IMR-90 (cell line): ENCODE data around the gene CAMSAP3. TPM values are rescaled to one million over a fixed set of nuclear protein-coding genes. Genes with fewer than 3 reads are reported as not detected.

Source experiments
- ATAC-seq: fragments of 200-7000 bp; cut with Tn5 transposase; 2 replicates; pipeline ENCODE4 v1.9.1; 2020; ENCODE audit warnings: low read depth, mild to moderate bottlenecking, moderate library complexity
- BruUV-seq: library from RNA; stranded (reverse); fragments of 400-500 nt; replicated peaks from 2 replicates; lab custom pipeline; 2021; lab: Mats Ljungman, UMichigan
- CTCF ChIA-PET: fragments of 300-600 bp; formaldehyde crosslinking; extraction: SDS; loops from one replicate; lab custom pipeline; 2021; ENCODE audit warnings: antibody characterized with exemption; lab: Yijun Ruan, JAX
- POLR2A ChIA-PET: fragments of 300-600 bp; sonication (Branson Sonifier 250); formaldehyde crosslinking; loops from one replicate; lab custom pipeline; 2022; ENCODE audit warnings: antibody characterized with exemption; ENCODE audit not compliant: unreplicated experiment; lab: Charles Lee
- DNase-seq: peaks from one replicate; pipeline ENCODE4 v3.0.0; 2013
- H2AFZ ChIP-seq: replicated peaks from 2 replicates; pipeline ENCODE3; 2013; ENCODE audit warnings: low read length, mild to moderate bottlenecking; ENCODE audit not compliant: poor library complexity
- H2AK5ac ChIP-seq: 2 replicates; pipeline ENCODE4 v1.6.1; 2013; ENCODE audit warnings: low read depth, low read length, inconsistent platforms
- H2AK9ac ChIP-seq: replicated peaks from 2 replicates; pipeline ENCODE3; 2013; ENCODE audit warnings: mild to moderate bottlenecking, low read depth, low read length, moderate library complexity; ENCODE audit not compliant: poor library complexity
- H2BK120ac ChIP-seq: 2 replicates; pipeline ENCODE4 v1.6.1; 2013; ENCODE audit warnings: low read depth, low read length, inconsistent platforms
- H2BK15ac ChIP-seq: 3 replicates; pipeline ENCODE4 v1.6.1; 2013; ENCODE audit warnings: low read depth, low read length, inconsistent platforms
- H2BK20ac ChIP-seq: 2 replicates; pipeline ENCODE4 v1.6.1; 2013; ENCODE audit warnings: low read depth, mild to moderate bottlenecking, inconsistent platforms, low read length, moderate library complexity
- H2BK5ac ChIP-seq: 2 replicates; pipeline ENCODE4 v1.6.1; 2013; ENCODE audit warnings: mild to moderate bottlenecking, low read depth, low read length, inconsistent platforms; ENCODE audit not compliant: poor library complexity, severe bottlenecking
- H3K14ac ChIP-seq: replicated peaks from 2 replicates; pipeline ENCODE4 v1.6.1; 2013; ENCODE audit warnings: low read depth, low read length, inconsistent platforms
- H3K18ac ChIP-seq: 2 replicates; pipeline ENCODE4 v1.6.1; 2013; ENCODE audit warnings: low read depth, low read length, control low read depth
- H3K23ac ChIP-seq: 2 replicates; pipeline ENCODE4 v1.6.1; 2013; ENCODE audit warnings: low read depth, low read length, inconsistent platforms
- H3K27ac ChIP-seq: 2 replicates; pipeline ENCODE4 v1.5.1; 2013; ENCODE audit warnings: mild to moderate bottlenecking, control low read depth, low read length; ENCODE audit not compliant: insufficient read depth
- H3K27me3 ChIP-seq: 2 replicates; pipeline ENCODE4 v1.6.1; 2013; ENCODE audit warnings: low read length; ENCODE audit not compliant: control insufficient read depth, insufficient read depth
- H3K36me3 ChIP-seq: 2 replicates; pipeline ENCODE4 v1.6.1; 2013; ENCODE audit warnings: low read length, mixed read lengths; ENCODE audit not compliant: control insufficient read depth, insufficient read depth
- H3K4ac ChIP-seq: 2 replicates; pipeline ENCODE4 v1.6.1; 2013; ENCODE audit warnings: low read depth, low read length, inconsistent platforms
- H3K4me1 ChIP-seq: 2 replicates; pipeline ENCODE4 v1.6.1; 2013; ENCODE audit warnings: low read length, mixed read lengths; ENCODE audit not compliant: control insufficient read depth, insufficient read depth
- H3K4me2 ChIP-seq: 2 replicates; pipeline ENCODE4 v1.6.1; 2013; ENCODE audit warnings: low read depth, mild to moderate bottlenecking, control low read depth, low read length, moderate library complexity
- H3K4me3 ChIP-seq: 2 replicates; pipeline ENCODE4 v1.5.1; 2013; ENCODE audit warnings: low read depth, mild to moderate bottlenecking, control low read depth, low read length, moderate library complexity; ENCODE audit not compliant: insufficient read depth
- H3K56ac ChIP-seq: 2 replicates; pipeline ENCODE4 v1.6.1; 2013; ENCODE audit warnings: low read length, inconsistent platforms; ENCODE audit not compliant: insufficient read depth; ENCODE audit errors: extremely low read depth
- H3K79me1 ChIP-seq, 2 experiments: 2 replicates each; pipeline ENCODE4 v1.6.1; 2013; ENCODE audit warnings: low read length in 2 of 2, inconsistent platforms in 1 of 2, low read depth in 1 of 2
- H3K9ac ChIP-seq: 2 replicates; pipeline ENCODE4 v1.6.1; 2013; ENCODE audit warnings: low read depth, low read length, control low read depth
- H3K9me1 ChIP-seq: 2 replicates; pipeline ENCODE4 v1.6.1; 2013; ENCODE audit warnings: low read length, inconsistent platforms; ENCODE audit not compliant: insufficient read depth
- H3K9me3 ChIP-seq: 2 replicates; pipeline ENCODE4 v1.6.1; 2013; ENCODE audit warnings: low read length; ENCODE audit not compliant: control insufficient read depth, insufficient read depth
- H4K20me1 ChIP-seq: 2 replicates; pipeline ENCODE4 v1.6.1; 2013; ENCODE audit warnings: low read length, inconsistent platforms; ENCODE audit not compliant: insufficient read depth
- H4K5ac ChIP-seq: 2 replicates; pipeline ENCODE4 v1.6.1; 2013; ENCODE audit warnings: mild to moderate bottlenecking, low read depth, low read length, control low read depth
- H4K8ac ChIP-seq, 2 experiments: 2 replicates each; pipeline ENCODE4 v1.6.1; 2013; ENCODE audit warnings: low read depth in 2 of 2, low read length in 2 of 2, control low read depth in 1 of 2, inconsistent platforms in 1 of 2
- H4K91ac ChIP-seq: 2 replicates; pipeline ENCODE4 v1.6.1; 2013; ENCODE audit warnings: low read depth, low read length, inconsistent platforms; ENCODE audit not compliant: insufficient read depth
- BHLHE40 ChIP-seq: fragments of 150-350 bp; IDR thresholded peaks from 2 replicates; pipeline ENCODE4 v1.6.1; 2016; ENCODE audit warnings: mild to moderate bottlenecking, low read depth, low read length
- CEBPB ChIP-seq: IDR thresholded peaks from 2 replicates; pipeline ENCODE4 v1.6.1; 2012; ENCODE audit warnings: low read depth, low read length, improper control_type of control experiment
- CHD1 ChIP-seq: IDR thresholded peaks from 2 replicates; pipeline ENCODE4 v1.6.1; 2012; ENCODE audit warnings: low read depth, low read length, improper control_type of control experiment
- FOS ChIP-seq: fragments of 150-350 bp; IDR thresholded peaks from 2 replicates; pipeline ENCODE4 v1.6.1; 2016; ENCODE audit warnings: low read depth, low read length
- MAFK ChIP-seq: IDR thresholded peaks from 2 replicates; pipeline ENCODE4 v1.6.1; 2012; ENCODE audit warnings: low read depth, low read length, improper control_type of control experiment
- MAZ ChIP-seq: IDR thresholded peaks from 2 replicates; pipeline ENCODE4 v1.6.1; 2012; ENCODE audit warnings: low read depth, mild to moderate bottlenecking, low read length, improper control_type of control experiment, moderate library complexity, borderline replicate concordance
- MXI1 ChIP-seq: IDR thresholded peaks from 2 replicates; pipeline ENCODE4 v1.6.1; 2012; ENCODE audit warnings: low read depth, mild to moderate bottlenecking, low read length, moderate library complexity, borderline replicate concordance
- NFE2L2 ChIP-seq: fragments of 150-350 bp; IDR thresholded peaks from 2 replicates; pipeline ENCODE4 v1.6.1; 2016; ENCODE audit warnings: low read depth, mild to moderate bottlenecking, low read length
- POLR2A ChIP-seq: IDR thresholded peaks from 2 replicates; pipeline ENCODE4 v1.6.1; 2012; ENCODE audit warnings: mild to moderate bottlenecking, low read depth, low read length
- RAD21 ChIP-seq: IDR thresholded peaks from 2 replicates; pipeline ENCODE4 v1.6.1; 2012; ENCODE audit warnings: low read length, improper control_type of control experiment
- RCOR1 ChIP-seq: IDR thresholded peaks from 2 replicates; pipeline ENCODE4 v1.6.1; 2012; ENCODE audit warnings: mild to moderate bottlenecking, low read length, improper control_type of control experiment; ENCODE audit not compliant: insufficient replicate concordance
- RFX5 ChIP-seq: IDR thresholded peaks from 2 replicates; pipeline ENCODE4 v1.8.0; 2012; ENCODE audit warnings: low read depth, mild to moderate bottlenecking, low read length, moderate library complexity
- SMC3 ChIP-seq: fragments of 150-350 bp; IDR thresholded peaks from 2 replicates; pipeline ENCODE4 v1.6.1; 2016; ENCODE audit warnings: low read depth, mild to moderate bottlenecking, antibody characterized with exemption, low read length, moderate library complexity
- WGBS, 2 experiments: methylation state at CpG; one replicate each; pipeline versions ENCODE4 v1.1.5 to v1.1.7; 2013; ENCODE audit warnings: missing lambda C conversion rate in 2 of 2; ENCODE audit not compliant: insufficient read length in 1 of 2; ENCODE audit errors: extremely low coverage in 2 of 2; 5-methylcytosine and 5-hydroxymethylcytosine counted together
- dilution Hi-C: fragments of 300-500 bp; cut with HindIII; formaldehyde crosslinking; loops from one replicate; pipeline ENCODE4 v1.14.3; 2018; ENCODE audit warnings: low sequenced_read_pairs; ENCODE audit not compliant: unreplicated experiment
- in situ Hi-C: fragments of 300-500 bp; cut with MboI; formaldehyde crosslinking; loops from 3 replicates; pipeline ENCODE4 v1.14.3; 2019; ENCODE audit warnings: low sequenced_read_pairs, inconsistent platforms, mixed read lengths
- intact Hi-C: fragments of 100-400 bp; cut with micrococcal nuclease; formaldehyde crosslinking; loops from 2 replicates; pipeline ENCODE4 v1.10.0; 2022
- polyA plus RNA-seq, 3 experiments: library from polyadenylated mRNA; depleted of rRNA; stranded (reverse); fragments of >200 nt; gene quantifications; 2 replicates each; pipeline ENCODE4 v1.2.3, GENCODE V29; 2012; ENCODE audit warnings: low replicate concordance in 1 of 3
- total RNA-seq: library from RNA; depleted of rRNA; stranded (reverse); fragments of >200 nt; gene quantifications from 2 replicates; pipeline ENCODE4 v1.2.3, GENCODE V29; 2012
- TF ChIP-seq, protein P1 (sequence below): fragments of 150-350 bp; IDR thresholded peaks from 2 replicates; pipeline ENCODE4 v1.6.1; 2016; ENCODE audit warnings: low read depth, mild to moderate bottlenecking, low read length, moderate library complexity, borderline replicate concordance
- TF ChIP-seq, protein P2 (sequence below): fragments of 150-350 bp; IDR thresholded peaks from 2 replicates; pipeline ENCODE4 v1.6.1; 2017; ENCODE audit warnings: mild to moderate bottlenecking, antibody characterized with exemption, low read length, low read depth
- TF ChIP-seq, protein P3 (sequence below): conservative IDR thresholded peaks from 2 replicates; pipeline ENCODE4 v1.5.1; 2012; ENCODE audit warnings: mild to moderate bottlenecking, low read depth, low read length, improper control_type of control experiment

Gene CAMSAP3
- total and polyA plus RNA-seq, 2 of the 4 experiments (the other 2 are of a cell fraction) = not detected

DNA sequence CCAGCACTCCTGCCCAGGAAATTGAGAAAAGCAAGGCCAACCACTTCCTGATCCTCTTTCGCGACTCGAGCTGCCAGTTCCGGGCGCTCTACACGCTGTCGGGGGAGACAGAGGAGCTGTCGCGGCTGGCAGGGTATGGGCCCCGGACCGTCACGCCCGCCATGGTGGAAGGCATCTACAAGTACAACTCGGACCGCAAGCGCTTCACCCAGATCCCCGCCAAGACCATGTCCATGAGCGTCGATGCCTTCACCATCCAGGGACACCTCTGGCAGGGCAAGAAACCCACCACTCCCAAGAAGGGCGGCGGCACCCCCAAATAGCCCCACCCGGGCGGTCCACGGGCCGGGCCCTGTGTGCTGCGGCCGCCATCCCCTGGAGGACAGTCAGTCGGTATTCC lies 22.1 kb downstream of the CAMSAP3 start:
- in situ Hi-C loops = no loop called here
- no peak overlapping the region for H2BK5ac ChIP-seq
- no peak for TF ChIP-seq FOS
- TF ChIP-seq, protein P1, sequence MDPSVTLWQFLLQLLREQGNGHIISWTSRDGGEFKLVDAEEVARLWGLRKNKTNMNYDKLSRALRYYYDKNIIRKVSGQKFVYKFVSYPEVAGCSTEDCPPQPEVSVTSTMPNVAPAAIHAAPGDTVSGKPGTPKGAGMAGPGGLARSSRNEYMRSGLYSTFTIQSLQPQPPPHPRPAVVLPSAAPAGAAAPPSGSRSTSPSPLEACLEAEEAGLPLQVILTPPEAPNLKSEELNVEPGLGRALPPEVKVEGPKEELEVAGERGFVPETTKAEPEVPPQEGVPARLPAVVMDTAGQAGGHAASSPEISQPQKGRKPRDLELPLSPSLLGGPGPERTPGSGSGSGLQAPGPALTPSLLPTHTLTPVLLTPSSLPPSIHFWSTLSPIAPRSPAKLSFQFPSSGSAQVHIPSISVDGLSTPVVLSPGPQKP = no peak
- TF ChIP-seq RAD21 = no peak
- TF ChIP-seq NFE2L2 = no peak
- TF ChIP-seq CEBPB = no peak
- TF ChIP-seq POLR2A = no peak
- no peak for TF ChIP-seq MXI1
- TF ChIP-seq, protein P2, sequence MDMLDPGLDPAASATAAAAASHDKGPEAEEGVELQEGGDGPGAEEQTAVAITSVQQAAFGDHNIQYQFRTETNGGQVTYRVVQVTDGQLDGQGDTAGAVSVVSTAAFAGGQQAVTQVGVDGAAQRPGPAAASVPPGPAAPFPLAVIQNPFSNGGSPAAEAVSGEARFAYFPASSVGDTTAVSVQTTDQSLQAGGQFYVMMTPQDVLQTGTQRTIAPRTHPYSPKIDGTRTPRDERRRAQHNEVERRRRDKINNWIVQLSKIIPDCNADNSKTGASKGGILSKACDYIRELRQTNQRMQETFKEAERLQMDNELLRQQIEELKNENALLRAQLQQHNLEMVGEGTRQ = no peak
- no peak for TF ChIP-seq RCOR1
- no peak for TF ChIP-seq CHD1
- TF ChIP-seq RFX5 = no peak
- TF ChIP-seq, protein P3, sequence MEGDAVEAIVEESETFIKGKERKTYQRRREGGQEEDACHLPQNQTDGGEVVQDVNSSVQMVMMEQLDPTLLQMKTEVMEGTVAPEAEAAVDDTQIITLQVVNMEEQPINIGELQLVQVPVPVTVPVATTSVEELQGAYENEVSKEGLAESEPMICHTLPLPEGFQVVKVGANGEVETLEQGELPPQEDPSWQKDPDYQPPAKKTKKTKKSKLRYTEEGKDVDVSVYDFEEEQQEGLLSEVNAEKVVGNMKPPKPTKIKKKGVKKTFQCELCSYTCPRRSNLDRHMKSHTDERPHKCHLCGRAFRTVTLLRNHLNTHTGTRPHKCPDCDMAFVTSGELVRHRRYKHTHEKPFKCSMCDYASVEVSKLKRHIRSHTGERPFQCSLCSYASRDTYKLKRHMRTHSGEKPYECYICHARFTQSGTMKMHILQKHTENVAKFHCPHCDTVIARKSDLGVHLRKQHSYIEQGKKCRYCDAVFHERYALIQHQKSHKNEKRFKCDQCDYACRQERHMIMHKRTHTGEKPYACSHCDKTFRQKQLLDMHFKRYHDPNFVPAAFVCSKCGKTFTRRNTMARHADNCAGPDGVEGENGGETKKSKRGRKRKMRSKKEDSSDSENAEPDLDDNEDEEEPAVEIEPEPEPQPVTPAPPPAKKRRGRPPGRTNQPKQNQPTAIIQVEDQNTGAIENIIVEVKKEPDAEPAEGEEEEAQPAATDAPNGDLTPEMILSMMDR = no peak
- TF ChIP-seq BHLHE40 = no peak
- no peak for TF ChIP-seq MAFK
- TF ChIP-seq MAZ = no peak
- TF ChIP-seq SMC3 = no peak
- no peaks in the 10 kb centered on the region for H3K9me1 ChIP-seq
- no peak overlapping the region for H3K27ac ChIP-seq
- H3K27me3 ChIP-seq = no peaks in the 10 kb centered on the region
- no peak overlapping the region for H3K4me2 ChIP-seq
- no peaks in the 10 kb centered on the region for H3K79me1 ChIP-seq
- no peaks in the 10 kb centered on the region for H3K4me1 ChIP-seq
- no peak overlapping the region for H3K4me3 ChIP-seq
- H2AFZ ChIP-seq = no peak overlapping the region
- H3K56ac ChIP-seq = no peak overlapping the region
- no peak overlapping the region for H3K14ac ChIP-seq
- H3K23ac ChIP-seq = no peak overlapping the region
- WGBS, 2 experiments = 92% methylated on average over 17 of the region's 28 CpGs; no CpG with 5 or more reads in 1 of the 2 experiments
- dilution Hi-C loops = no loop called here
- ATAC-seq (no peak), DNase-seq (no peak)
- peak overlapping the region; percentile 16 for H2AK9ac ChIP-seq
- H3K9me3 ChIP-seq = no peaks in the 10 kb centered on the region
- ChIA-PET POLR2A (no interaction called here), CTCF (no interaction called here)
- no TSS peak for BruUV-seq
- H2BK20ac ChIP-seq = no peak overlapping the region
- H2BK15ac ChIP-seq = no peak overlapping the region
- H4K5ac ChIP-seq = no peak overlapping the region
- no peak overlapping the region for H4K91ac ChIP-seq
- H2AK5ac ChIP-seq = no peak overlapping the region
- no peaks in the 10 kb centered on the region for H4K20me1 ChIP-seq
- intact Hi-C loops = no loop called here
- no peak overlapping the region for H2BK120ac ChIP-seq
- peaks cover 42% of the 10 kb centered on the region for H3K36me3 ChIP-seq
- H4K8ac ChIP-seq = no peak overlapping the region
- no peak overlapping the region for H3K18ac ChIP-seq
- H3K9ac ChIP-seq = no peak overlapping the region
- no peak overlapping the region for H3K4ac ChIP-seq
